Chondrocyte (in vitro differentiated cells): ENCODE data around the gene MCF2L2. TPM values are rescaled to one million over a fixed set of nuclear protein-coding genes. Genes with fewer than 3 reads are reported as not detected.

Experiments used
- DNase-seq: peaks from one replicate; pipeline ENCODE4 v3.0.0; 2021; ENCODE audit warnings: mixed read lengths, low spot score
- H3K27ac Mint-ChIP-seq: one replicate; pipeline ENCODE4 v1.8.0; 2021; ENCODE audit warnings: mild to moderate bottlenecking, moderate library complexity, mixed read lengths; ENCODE audit not compliant: unreplicated experiment
- H3K27me3 Mint-ChIP-seq: 2 replicates; pipeline ENCODE4 v1.8.0; 2021; ENCODE audit warnings: low read depth, mixed read lengths
- H3K36me3 Mint-ChIP-seq: 2 replicates; pipeline ENCODE4 v1.8.0; 2021; ENCODE audit warnings: low read depth, mixed read lengths
- H3K4me1 Mint-ChIP-seq: 2 replicates; pipeline ENCODE4 v1.8.0; 2021; ENCODE audit warnings: low read depth, mild to moderate bottlenecking, mixed read lengths
- H3K4me3 Mint-ChIP-seq: one replicate; pipeline ENCODE4 v1.8.0; 2021; ENCODE audit warnings: mild to moderate bottlenecking, moderate library complexity, mixed read lengths; ENCODE audit not compliant: unreplicated experiment
- H3K9me3 Mint-ChIP-seq: 2 replicates; pipeline ENCODE4 v1.8.0; 2021; ENCODE audit warnings: low read depth, mixed read lengths
- total RNA-seq: library from RNA; stranded (reverse); gene quantifications from 3 replicates; pipeline ENCODE4 v1.2.1, GENCODE V29; 2021
- TF ChIP-seq, protein P1 (sequence below): fragments of 200-600 bp; sonication (generic); IDR thresholded peaks from 2 replicates; pipeline ENCODE4 v1.5.0; 2021; ENCODE audit warnings: antibody characterized with exemption, mild to moderate bottlenecking, moderate library complexity

MCF2L2 gene
- total RNA-seq, 1 donor from 2014 or later: 2.6 TPM

- H3K4me3 Mint-ChIP-seq: no peak overlapping the region
- H3K27me3 Mint-ChIP-seq: no peaks in the 10 kb centered on the region
- no peaks in the 10 kb centered on the region for H3K9me3 Mint-ChIP-seq
- H3K4me1 Mint-ChIP-seq: peaks cover 21% of the 10 kb centered on the region
- H3K27ac Mint-ChIP-seq: peak overlapping the region; percentile 14
- no peak for DNase-seq
- H3K36me3 Mint-ChIP-seq: no peaks in the 10 kb centered on the region
- TF ChIP-seq, protein P1, sequence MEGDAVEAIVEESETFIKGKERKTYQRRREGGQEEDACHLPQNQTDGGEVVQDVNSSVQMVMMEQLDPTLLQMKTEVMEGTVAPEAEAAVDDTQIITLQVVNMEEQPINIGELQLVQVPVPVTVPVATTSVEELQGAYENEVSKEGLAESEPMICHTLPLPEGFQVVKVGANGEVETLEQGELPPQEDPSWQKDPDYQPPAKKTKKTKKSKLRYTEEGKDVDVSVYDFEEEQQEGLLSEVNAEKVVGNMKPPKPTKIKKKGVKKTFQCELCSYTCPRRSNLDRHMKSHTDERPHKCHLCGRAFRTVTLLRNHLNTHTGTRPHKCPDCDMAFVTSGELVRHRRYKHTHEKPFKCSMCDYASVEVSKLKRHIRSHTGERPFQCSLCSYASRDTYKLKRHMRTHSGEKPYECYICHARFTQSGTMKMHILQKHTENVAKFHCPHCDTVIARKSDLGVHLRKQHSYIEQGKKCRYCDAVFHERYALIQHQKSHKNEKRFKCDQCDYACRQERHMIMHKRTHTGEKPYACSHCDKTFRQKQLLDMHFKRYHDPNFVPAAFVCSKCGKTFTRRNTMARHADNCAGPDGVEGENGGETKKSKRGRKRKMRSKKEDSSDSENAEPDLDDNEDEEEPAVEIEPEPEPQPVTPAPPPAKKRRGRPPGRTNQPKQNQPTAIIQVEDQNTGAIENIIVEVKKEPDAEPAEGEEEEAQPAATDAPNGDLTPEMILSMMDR: no peak
Measured at GRCh38 chr3:183328823-183329222, 99.6 kb downstream of the MCF2L2 start.

DNA sequence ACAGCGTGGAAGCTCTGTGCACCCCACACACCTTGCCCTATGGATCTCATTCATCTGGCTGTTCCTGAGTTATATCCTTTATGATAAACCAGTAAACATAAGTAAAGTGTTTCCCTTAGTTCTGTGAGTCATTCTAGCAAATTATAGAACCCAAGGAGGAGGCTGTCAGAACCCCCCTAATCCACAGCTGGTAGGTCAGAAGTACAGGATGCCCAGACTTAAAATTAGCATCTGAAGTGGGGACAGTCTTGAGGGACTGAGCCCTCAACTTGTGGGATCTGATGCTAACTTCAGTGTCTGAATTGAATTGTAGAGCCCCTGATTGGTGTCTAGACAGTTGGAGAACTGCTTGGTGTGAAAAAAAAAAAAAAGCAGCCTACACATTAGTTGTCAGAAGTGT, 100.3 kb downstream of the MCF2L2 start:
- H3K27me3 Mint-ChIP-seq: no peaks in the 10 kb centered on the region
- peak overlapping the region; percentile 30 for H3K27ac Mint-ChIP-seq
- H3K36me3 Mint-ChIP-seq: no peaks in the 10 kb centered on the region
- H3K9me3 Mint-ChIP-seq: no peaks in the 10 kb centered on the region
- no peak for DNase-seq
- no peak overlapping the region for H3K4me3 Mint-ChIP-seq
- peaks cover 21% of the 10 kb centered on the region for H3K4me1 Mint-ChIP-seq
- TF ChIP-seq, protein P1: no peak

DNA sequence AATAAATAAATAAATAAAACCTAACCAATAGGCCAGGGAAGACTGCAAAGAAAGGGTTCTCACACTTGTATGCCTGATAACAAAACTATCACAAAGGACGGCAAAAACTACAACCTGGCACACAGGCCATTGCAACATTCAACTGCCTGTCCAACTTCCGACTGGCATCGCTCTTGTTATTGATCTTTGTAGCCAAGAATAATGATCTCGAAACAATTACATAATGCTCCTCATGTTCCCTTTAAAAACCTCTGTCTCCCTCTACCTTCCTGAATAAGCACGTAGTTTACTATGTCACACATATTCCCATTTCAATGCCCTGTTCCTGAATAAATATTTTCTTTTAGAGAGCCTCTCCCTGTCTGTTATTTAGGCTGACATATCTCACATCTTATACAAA, 101.1 kb downstream of the MCF2L2 start:
- Mint-ChIP-seq H3K27me3 (no peaks in the 10 kb centered on the region), H3K9me3 (no peaks in the 10 kb centered on the region), H3K27ac (no peak overlapping the region), H3K4me1 (peaks cover 21% of the 10 kb centered on the region), H3K4me3 (no peak overlapping the region), H3K36me3 (no peaks in the 10 kb centered on the region)
- DNase-seq: no peak
- TF ChIP-seq, protein P1: peak; percentile 16

DNA sequence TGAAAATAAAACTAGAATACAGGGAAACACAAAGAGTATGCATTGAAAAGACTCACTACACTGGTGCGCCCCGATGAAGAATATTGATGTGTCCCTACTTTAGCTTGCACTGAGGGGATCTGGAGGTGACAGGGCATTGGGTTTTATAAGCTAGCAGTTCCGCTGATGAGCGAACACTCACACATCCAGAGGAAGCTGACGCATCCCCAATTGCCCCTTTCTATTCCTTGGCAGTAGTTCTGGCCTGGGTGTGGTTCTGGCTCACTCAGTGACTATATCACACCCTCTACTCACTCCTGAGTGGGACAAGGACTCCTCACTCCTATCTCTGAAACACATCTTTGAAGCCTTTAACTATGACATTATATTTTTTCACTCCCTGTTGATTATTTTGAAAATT, 104.3 kb downstream of the MCF2L2 start:
- Mint-ChIP-seq H3K36me3 (no peaks in the 10 kb centered on the region), H3K27me3 (no peaks in the 10 kb centered on the region), H3K4me1 (peaks cover 19% of the 10 kb centered on the region), H3K9me3 (no peaks in the 10 kb centered on the region), H3K27ac (no peak overlapping the region), H3K4me3 (no peak overlapping the region)
- no peak for DNase-seq
- TF ChIP-seq, protein P1: no peak

DNA sequence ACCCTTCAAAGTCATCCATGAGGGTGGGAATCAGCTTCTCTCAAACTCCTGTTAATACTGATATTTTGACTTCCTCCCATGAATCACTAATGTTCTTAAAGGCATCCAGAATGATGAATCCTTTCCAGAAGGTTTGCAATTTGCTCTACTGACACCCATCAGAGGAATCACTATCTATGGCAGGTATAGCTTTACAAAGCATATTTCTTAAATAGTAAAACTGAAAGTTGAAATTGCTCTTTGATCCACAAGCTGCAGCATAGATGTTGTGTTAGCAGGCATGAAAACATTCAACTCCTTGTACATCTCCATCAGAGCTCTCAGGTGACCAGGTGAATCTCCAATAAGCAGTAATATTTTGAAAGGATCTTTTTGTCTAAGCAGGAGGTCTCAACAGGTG, 109.0 kb downstream of the MCF2L2 start:
- no peaks in the 10 kb centered on the region for H3K27me3 Mint-ChIP-seq
- H3K27ac Mint-ChIP-seq: no peak overlapping the region
- no peaks in the 10 kb centered on the region for H3K36me3 Mint-ChIP-seq
- no peak for DNase-seq
- H3K9me3 Mint-ChIP-seq: no peaks in the 10 kb centered on the region
- H3K4me3 Mint-ChIP-seq: no peak overlapping the region
- H3K4me1 Mint-ChIP-seq: no peaks in the 10 kb centered on the region
- TF ChIP-seq, protein P1: no peak
